ENCODE data around the gene CEP43.

The CEP43 gene

GRCh38 chr6:166980738-166981137 is 18.5 kb upstream of the CEP43 start:
- Histone ChIP-seq H3K36me3 (ENCODE audit: insufficient read depth, low read length) (peaks cover 16% of the 10 kb centered on the region; the same call in 1 of the 2 replicates), H3K27me3 (ENCODE audit: insufficient read depth, low read length) (no peaks in the 10 kb centered on the region), H3K4me1 (ENCODE audit: insufficient read depth, low read length, severe bottlenecking) (no peaks in the 10 kb centered on the region), H3K9me3 (ENCODE audit: low read length) (no peaks in the 10 kb centered on the region; the same call in 1 of the 2 replicates), H3K4me3 (ENCODE audit: low read depth, low read length, poor library complexity, severe bottlenecking) (no peak overlapping the region), H3K9ac (ENCODE audit: low read length) (no peak overlapping the region), H3K9me2 (ENCODE audit: low read depth, low read length) (no peaks in the 10 kb centered on the region), H3K4me2 (ENCODE audit: low read length) (no peak overlapping the region), H3F3A (ENCODE audit: insufficient read depth, low read length) (no peaks in the 10 kb centered on the region), H3K27ac (ENCODE audit: low read depth, low read length, poor library complexity, severe bottlenecking) (no peak overlapping the region), H3K79me2 (ENCODE audit: insufficient read depth, low read length) (no peaks in the 10 kb centered on the region), H2AFZ (ENCODE audit: low read length) (no peak overlapping the region), H4K20me1 (ENCODE audit: insufficient read depth, low read length) (no peaks in the 10 kb centered on the region)
- no peak for TF ChIP-seq CTCF (IDR thresholded peaks at IDR 0.05; ENCODE audit: low read length)

GRCh38 chr6:166987448-166987847 is 11.7 kb upstream of the CEP43 start:
- Histone ChIP-seq H3K79me2 (ENCODE audit: insufficient read depth, low read length) (no peaks in the 10 kb centered on the region), H3K4me2 (ENCODE audit: low read length) (no peak overlapping the region), H3K4me1 (ENCODE audit: insufficient read depth, low read length, severe bottlenecking) (no peaks in the 10 kb centered on the region), H3K4me3 (ENCODE audit: low read depth, low read length, poor library complexity, severe bottlenecking) (no peak overlapping the region), H3K27ac (ENCODE audit: low read depth, low read length, poor library complexity, severe bottlenecking) (no peak overlapping the region), H3F3A (ENCODE audit: insufficient read depth, low read length) (no peaks in the 10 kb centered on the region), H3K36me3 (ENCODE audit: insufficient read depth, low read length) (peaks cover 24% of the 10 kb centered on the region), H3K9me3 (ENCODE audit: low read length) (no peaks in the 10 kb centered on the region; the same call in 1 of the 2 replicates), H2AFZ (ENCODE audit: low read length) (no peak overlapping the region), H4K20me1 (ENCODE audit: insufficient read depth, low read length) (no peaks in the 10 kb centered on the region), H3K9me2 (ENCODE audit: low read depth, low read length) (no peaks in the 10 kb centered on the region), H3K27me3 (ENCODE audit: insufficient read depth, low read length) (no peaks in the 10 kb centered on the region), H3K9ac (ENCODE audit: low read length) (no peak overlapping the region)
- TF ChIP-seq CTCF (IDR thresholded peaks at IDR 0.05; ENCODE audit: low read length), result no peak
- no peak for TF ChIP-seq EZH2 (IDR thresholded peaks at IDR 0.05; ENCODE audit: borderline replicate concordance, low read length)

- Histone ChIP-seq H3K36me3 (ENCODE audit: insufficient read depth, low read length) (peaks cover 29% of the 10 kb centered on the region), H3K27ac (ENCODE audit: low read depth, low read length, poor library complexity, severe bottlenecking) (no peak overlapping the region), H3K4me2 (ENCODE audit: low read length) (no peak overlapping the region), H3K9ac (ENCODE audit: low read length) (no peak overlapping the region), H3K9me3 (ENCODE audit: low read length) (no peaks in the 10 kb centered on the region; the same call in 1 of the 2 replicates), H3K79me2 (ENCODE audit: insufficient read depth, low read length) (no peaks in the 10 kb centered on the region), H3K27me3 (ENCODE audit: insufficient read depth, low read length) (no peaks in the 10 kb centered on the region), H3K4me3 (ENCODE audit: low read depth, low read length, poor library complexity, severe bottlenecking) (no peak overlapping the region), H4K20me1 (ENCODE audit: insufficient read depth, low read length) (no peaks in the 10 kb centered on the region), H3K4me1 (ENCODE audit: insufficient read depth, low read length, severe bottlenecking) (no peaks in the 10 kb centered on the region), H3F3A (ENCODE audit: insufficient read depth, low read length) (no peaks in the 10 kb centered on the region), H3K9me2 (ENCODE audit: low read depth, low read length) (no peaks in the 10 kb centered on the region), H2AFZ (ENCODE audit: low read length) (no peak overlapping the region)
- no peak for TF ChIP-seq EZH2 (IDR thresholded peaks at IDR 0.05; ENCODE audit: borderline replicate concordance, low read length)
- no peak for TF ChIP-seq CTCF (IDR thresholded peaks at IDR 0.05; ENCODE audit: low read length)
These were observed 11.3 kb upstream of the CEP43 start for GRCh38 chr6:166987930-166988329.

Data from OCI-LY1 (cell line).